Common myeloid progenitor, CD34-positive (primary cell): Measurements from ENCODE around the gene CBX7.
A peak's percentile ranks its signal among the peaks of the same experiment; 100 is the strongest.
"Not testable (repeated sequence)": the region's sequence is repeated elsewhere in the genome, so short reads cannot be mapped to it uniquely, and the experiment has no call there.

Experiments
- CTCF ChIA-PET: fragments of 350-600 bp; sonication (Branson Sonifier 250); formaldehyde crosslinking; loops from one replicate; lab custom pipeline; 2021; ENCODE audit warnings: antibody characterized with exemption; lab: Charles Lee
- POLR2A ChIA-PET: fragments of 350-600 bp; sonication (Branson Sonifier 250); formaldehyde crosslinking; loops from one replicate; lab custom pipeline; 2021; ENCODE audit warnings: antibody characterized with exemption; lab: Charles Lee
- DNase-seq, 3 donors: peaks; one replicate each; pipeline versions ENCODE4 v3.0.0 to v3.0.0-alpha.2; 2013
- H3K27ac ChIP-seq, 2 experiments: 1 replicate in 1 of 2; 2 replicates in 1 of 2; pipeline ENCODE4 v1.7.0; 2013; ENCODE audit warnings: inconsistent platforms in 2 of 2, low read length in 2 of 2, mild to moderate bottlenecking in 2 of 2, low read depth in 1 of 2, moderate library complexity in 1 of 2; ENCODE audit not compliant: severe bottlenecking in 2 of 2, insufficient read depth in 1 of 2, poor library complexity in 1 of 2
- H3K27me3 ChIP-seq, 5 experiments: replicated peaks in 2 of 5; 1 replicate in 3 of 5; 2 replicates in 2 of 5; pipeline versions ENCODE4 v1.6.1 to v1.7.0; 2013; ENCODE audit warnings: low read length in 4 of 5, mild to moderate bottlenecking in 2 of 5, moderate library complexity in 2 of 5, inconsistent platforms in 1 of 5; ENCODE audit not compliant: insufficient read depth in 5 of 5, control insufficient read depth in 4 of 5
- H3K36me3 ChIP-seq, 4 experiments: 1 replicate in 2 of 4; 2 replicates in 2 of 4; pipeline versions ENCODE4 v1.6.1 to v1.7.0; 2013; ENCODE audit warnings: low read length in 3 of 4, control low read depth in 1 of 4, mild to moderate bottlenecking in 1 of 4; ENCODE audit not compliant: control insufficient read depth in 4 of 4, insufficient read depth in 4 of 4
- H3K4me1 ChIP-seq, 4 experiments: 1 replicate in 3 of 4; 2 replicates in 1 of 4; pipeline versions ENCODE4 v1.6.1 to v1.7.1; 2013; ENCODE audit warnings: low read length in 3 of 4, mild to moderate bottlenecking in 3 of 4, control low read depth in 1 of 4, inconsistent platforms in 1 of 4, moderate library complexity in 1 of 4; ENCODE audit not compliant: control insufficient read depth in 4 of 4, insufficient read depth in 4 of 4; ENCODE audit errors: control extremely low read depth in 1 of 4
- H3K4me3 ChIP-seq, 7 experiments: 1 replicate in 4 of 7; 2 replicates in 3 of 7; pipeline versions ENCODE4 v1.5.1 to v1.7.0; 2013; ENCODE audit warnings: mild to moderate bottlenecking in 7 of 7, low read length in 6 of 7, moderate library complexity in 6 of 7, inconsistent platforms in 2 of 7, low read depth in 2 of 7, control low read depth in 1 of 7; ENCODE audit not compliant: insufficient read depth in 4 of 7, control insufficient read depth in 1 of 7; ENCODE audit errors: extremely low read depth in 1 of 7
- H3K9me3 ChIP-seq, 5 experiments: 1 replicate in 4 of 5; 2 replicates in 1 of 5; pipeline versions ENCODE4 v1.6.1 to v1.7.1; 2013; ENCODE audit warnings: low read length in 4 of 5, mild to moderate bottlenecking in 2 of 5, inconsistent platforms in 1 of 5, low read depth in 1 of 5, moderate library complexity in 1 of 5; ENCODE audit not compliant: control insufficient read depth in 4 of 5, insufficient read depth in 2 of 5; ENCODE audit errors: control extremely low read depth in 1 of 5
- WGBS: methylation state at CpG from one replicate; pipeline ENCODE4 v1.1.5; 2013; ENCODE audit not compliant: insufficient coverage; 5-methylcytosine and 5-hydroxymethylcytosine counted together

CBX7 gene

DNA sequence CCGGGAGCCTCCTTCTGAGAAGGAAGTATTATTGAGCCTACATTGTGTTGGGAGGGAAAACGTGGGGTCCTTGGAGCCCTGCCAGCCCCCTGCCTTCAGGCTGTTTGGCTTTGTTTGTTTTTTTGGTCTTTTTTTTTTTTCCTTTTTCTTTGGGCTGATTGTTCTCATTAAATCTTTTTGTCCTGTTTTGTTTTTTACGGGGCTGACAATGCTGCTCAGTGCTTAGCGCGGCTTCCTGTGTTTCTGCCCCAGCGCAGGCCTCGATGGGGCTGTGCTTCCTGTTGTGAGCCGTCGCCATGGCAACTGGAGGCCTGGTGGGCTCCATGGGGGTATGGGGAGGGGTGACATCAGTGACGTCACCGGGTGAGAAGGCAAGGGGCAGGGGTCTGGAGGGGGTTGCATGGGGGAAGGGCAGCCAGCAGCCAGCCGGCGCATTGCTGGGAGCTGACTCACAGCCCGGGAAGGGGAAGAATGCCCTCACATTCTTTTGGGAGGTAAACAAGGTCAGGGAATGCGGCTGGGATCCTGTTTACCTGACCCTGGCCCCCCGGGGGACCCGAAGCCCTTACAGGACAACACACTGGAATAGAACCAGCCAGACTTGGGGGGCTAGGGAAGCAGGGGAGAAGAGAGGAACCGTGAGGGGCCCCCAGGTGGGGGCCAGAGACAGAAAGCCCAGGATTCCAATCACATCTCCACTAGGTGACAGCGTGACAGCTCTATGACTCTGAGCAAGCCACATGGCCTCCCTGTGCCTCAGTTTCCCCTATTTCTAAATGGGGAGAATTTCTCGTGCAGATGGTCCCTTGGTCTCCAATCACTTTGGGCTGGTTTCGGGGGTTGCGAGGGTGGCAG is 22.2 kb upstream of the CBX7 start:
- Histone ChIP-seq H3K27ac (peak overlapping the region in 1 of 2 experiments; percentile 73), H3K4me1 (peaks cover 3 to 37% (median 27%) of the 10 kb centered on the region in 4 experiments), H3K9me3 (no peaks in the 10 kb centered on the region), H3K36me3 (no peaks in the 10 kb centered on the region), H3K4me3 (peak overlapping the region in 4 of 7 experiments; percentile 13 to 73 (median 43)), H3K27me3 (peaks cover 0 to 9% (median 3%) of the 10 kb centered on the region in 5 experiments)
- DNase-seq = peak; percentile 89 to 97 (median 96)
- CTCF ChIA-PET = interaction anchor here (0.8 to 8.1 kb wide), 9 partner anchors 11 to 171 kb away, joined by 3 to 112 read pairs (median 3); partner anchors contain the start of gene RPL3
- POLR2A ChIA-PET = interaction anchor here (1.3 kb wide), 1 partner anchor 144 kb away, joined by 3 read pairs; no protein-coding TSS in a partner anchor
- 27% methylated on average over 16 of the region's 22 CpGs for WGBS

- CTCF ChIA-PET = interaction anchor here (0.8 to 8.1 kb wide), 9 partner anchors 10 to 170 kb away, joined by 3 to 112 read pairs (median 4); partner anchors contain the start of gene RPL3
- WGBS = 67% methylated on average over 8 of the region's 11 CpGs
- H3K4me3 ChIP-seq = peak overlapping the region in 4 of 7 experiments; percentile 13 to 73 (median 43)
Observed at GRCh38 chr22:39173787-39174497, 21.5 kb upstream of the CBX7 start.

DNA sequence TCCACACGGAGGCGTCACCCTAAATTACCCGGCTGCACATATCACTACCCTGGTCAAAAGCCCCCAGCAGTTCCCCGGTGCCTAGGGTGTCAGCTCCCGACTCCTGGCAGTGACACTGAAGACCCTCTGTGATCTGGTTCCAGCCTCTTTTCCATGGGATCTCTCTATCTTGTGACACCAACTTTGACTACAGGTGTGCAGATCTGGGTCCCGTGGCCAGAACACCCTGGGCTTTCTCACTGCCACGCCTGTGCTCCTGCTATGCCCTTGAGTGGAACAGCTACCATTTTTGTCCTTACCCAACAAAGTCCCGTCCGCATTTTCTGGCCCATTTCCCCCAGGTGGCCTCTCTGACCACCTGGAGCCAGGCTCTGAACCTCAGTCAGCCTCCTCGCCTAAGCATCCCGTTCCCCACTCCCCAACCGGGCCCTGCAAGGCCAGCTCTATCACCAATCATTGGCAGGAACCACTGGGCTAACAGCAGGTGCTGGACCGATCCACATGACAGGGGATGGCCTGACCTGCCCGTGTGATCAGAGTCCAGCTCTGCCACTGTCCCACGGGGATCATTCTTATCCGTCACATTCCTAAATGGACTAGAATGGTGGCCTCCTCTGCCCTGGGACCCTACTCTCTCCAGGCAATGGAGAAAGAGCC is 20.7 kb upstream of the CBX7 start:
- H3K27ac ChIP-seq = no peak overlapping the region

More at GRCh38 chr22:39173787-39174497, 21.5 kb upstream of the CBX7 start:
- POLR2A ChIA-PET = no interaction called here
- Histone ChIP-seq H3K27me3 (peaks cover 0 to 9% (median 5%) of the 10 kb centered on the region in 5 experiments), H3K9me3 (no peaks in the 10 kb centered on the region), H3K27ac (peak overlapping the region in 1 of 2 experiments; percentile 73), H3K36me3 (no peaks in the 10 kb centered on the region), H3K4me1 (peaks cover 3 to 37% (median 27%) of the 10 kb centered on the region in 4 experiments)
- no peak for DNase-seq

DNA sequence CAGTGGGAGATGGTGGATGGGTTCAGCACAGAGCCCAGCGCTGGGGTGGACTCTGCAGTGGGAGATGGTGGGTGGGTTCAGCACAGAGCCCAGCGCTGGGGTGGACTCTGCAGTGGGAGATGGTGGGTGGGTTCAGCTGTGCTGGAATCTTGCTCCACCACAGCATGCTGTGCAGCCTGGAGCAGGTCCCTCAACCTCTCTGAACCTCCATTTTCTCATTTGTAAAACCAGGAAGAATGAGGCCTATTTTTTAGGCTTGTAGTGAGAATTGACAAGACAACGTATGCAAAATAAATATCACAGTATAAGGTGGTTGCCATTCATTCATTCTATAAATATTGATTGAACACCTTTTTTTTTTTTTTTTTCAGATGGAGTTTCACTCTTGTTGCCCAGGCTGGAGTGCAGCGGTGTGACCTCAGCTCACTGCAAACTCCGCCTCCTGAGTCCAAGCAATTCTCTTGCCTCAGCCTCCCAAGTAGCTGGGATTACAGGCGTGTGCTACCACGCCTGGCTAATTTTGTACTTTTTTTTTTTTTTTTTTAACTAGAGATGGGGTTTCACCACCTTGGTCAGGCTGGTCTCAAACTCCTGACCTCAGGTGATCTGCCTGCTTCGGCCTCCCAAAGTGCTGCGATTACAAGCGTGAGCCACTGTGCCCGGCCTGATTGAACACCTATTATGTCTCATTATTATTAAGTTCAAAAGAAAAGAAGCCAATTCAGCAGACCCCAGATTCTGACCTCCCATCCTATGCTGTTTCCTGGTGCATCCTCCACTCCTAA is 20.0 kb upstream of the CBX7 start:
- H3K4me1 ChIP-seq = peaks cover 3 to 37% (median 27%) of the 10 kb centered on the region in 4 experiments
- not testable (repeated sequence) for DNase-seq, H3K27ac ChIP-seq, H3K27me3 ChIP-seq, H3K36me3 ChIP-seq, H3K9me3 ChIP-seq, H3K4me3 ChIP-seq
- ChIA-PET CTCF (interaction anchor here (1.2 to 8.1 kb wide), 6 partner anchors 23 to 144 kb away, joined by 3 to 112 read pairs (median 6); partner anchors contain the start of gene RPL3), POLR2A (interaction anchor here (1.4 kb wide), 1 partner anchor 146 kb away, joined by 4 read pairs; the partner anchor contains the start of gene RPL3)
- WGBS = 100% methylated on average over 1 of the region's 11 CpGs

More for the DNA sequence above, 20.7 kb upstream of the CBX7 start:
- Histone ChIP-seq H3K4me1 (peaks cover 3 to 37% (median 27%) of the 10 kb centered on the region in 4 experiments), H3K9me3 (no peaks in the 10 kb centered on the region), H3K36me3 (no peaks in the 10 kb centered on the region), H3K4me3 (no peak overlapping the region), H3K27me3 (peaks cover 0 to 9% (median 7%) of the 10 kb centered on the region in 5 experiments)
- over 99% methylated on average over 16 of the region's 16 CpGs for WGBS
- POLR2A ChIA-PET = no interaction called here
- no peak for DNase-seq
- CTCF ChIA-PET = interaction anchor here (1.1 to 8.1 kb wide), 7 partner anchors 9 to 144 kb away, joined by 3 to 112 read pairs (median 7); partner anchors contain the start of gene RPL3

- POLR2A ChIA-PET = interaction anchor here (1.3 to 1.9 kb wide), 3 partner anchors 139 to 147 kb away, joined by 4 to 6 read pairs (median 4); partner anchors contain the start of gene RPL3
- Histone ChIP-seq H3K27ac (no peak overlapping the region), H3K4me1 (peaks cover 3 to 37% (median 27%) of the 10 kb centered on the region in 4 experiments)
Observed at GRCh38 chr22:39171623-39172264, 19.3 kb upstream of the CBX7 start.

More at GRCh38 chr22:39171623-39172264, 19.3 kb upstream of the CBX7 start:
- no peak for DNase-seq
- H3K4me3 ChIP-seq = no peak overlapping the region
- H3K36me3 ChIP-seq = no peaks in the 10 kb centered on the region
- H3K27me3 ChIP-seq = peaks cover 0 to 9% (median 4%) of the 10 kb centered on the region in 5 experiments
- WGBS = 65% methylated on average over 15 of the region's 17 CpGs
- H3K9me3 ChIP-seq = no peaks in the 10 kb centered on the region
- CTCF ChIA-PET = interaction anchor here (0.6 to 8.1 kb wide), 22 partner anchors 8 to 1894 kb away, joined by 3 to 112 read pairs (median 4); partner anchors contain the start of gene RPL3
